CD4-positive, CD25-positive, alpha-beta regulatory T cell (primary cell): ENCODE results near the gene TMC6. TPM values are rescaled to one million over a fixed set of nuclear protein-coding genes. Genes with fewer than 3 reads are reported as not detected.
"Not testable (repeated sequence)": the region's sequence is repeated elsewhere in the genome, so short reads cannot be mapped to it uniquely, and the experiment has no call there.

Experiments
- ATAC-seq, 2 donors: fragments of 150-1000 bp; cut with Tn5 transposase; one replicate each; pipeline ENCODE4 v1.10.0; 2021; ENCODE audit warnings: low read depth in 2 of 2, moderate number of reproducible peaks in 2 of 2, moderate library complexity in 1 of 2
- DNase-seq, 3 donors: peaks; one replicate each; pipeline versions ENCODE4 v3.0.0 to v3.0.0-alpha.2; 2012 to 2022; ENCODE audit warnings: mixed read lengths in 1 of 3
- H3K27ac ChIP-seq: one replicate; pipeline ENCODE4 v1.7.0; 2013; ENCODE audit warnings: mild to moderate bottlenecking, low read length; ENCODE audit not compliant: insufficient read depth, poor library complexity, severe bottlenecking
- H3K27me3 ChIP-seq: one replicate; pipeline ENCODE4 v1.7.0; 2013; ENCODE audit warnings: low read length; ENCODE audit not compliant: control insufficient read depth, insufficient read depth
- H3K36me3 ChIP-seq: one replicate; pipeline ENCODE4 v1.7.0; 2013; ENCODE audit warnings: mild to moderate bottlenecking, low read length, moderate library complexity; ENCODE audit not compliant: control insufficient read depth, insufficient read depth
- H3K4me1 ChIP-seq: 2 replicates; pipeline ENCODE4 v1.7.0; 2013; ENCODE audit warnings: mild to moderate bottlenecking, low read length; ENCODE audit not compliant: insufficient read depth, control insufficient read depth, poor library complexity, severe bottlenecking
- H3K4me3 ChIP-seq: one replicate; pipeline ENCODE4 v1.7.0; 2013; ENCODE audit warnings: low read depth, mild to moderate bottlenecking, low read length, moderate library complexity
- H3K9me3 ChIP-seq, 2 experiments: 1 replicate in 1 of 2; 2 replicates in 1 of 2; pipeline ENCODE4 v1.7.0; 2013; ENCODE audit warnings: low read length in 2 of 2, mild to moderate bottlenecking in 1 of 2, moderate library complexity in 1 of 2; ENCODE audit not compliant: control insufficient read depth in 2 of 2
- H3K27ac Mint-ChIP-seq, 3 donors: one replicate each; pipeline ENCODE4 v1.8.0; 2020 to 2022; ENCODE audit warnings: mild to moderate bottlenecking in 3 of 3, mixed read lengths in 3 of 3, moderate library complexity in 2 of 3
- H3K27me3 Mint-ChIP-seq: one replicate; pipeline ENCODE4 v1.8.0; 2022; ENCODE audit warnings: mild to moderate bottlenecking, mixed read lengths
- H3K36me3 Mint-ChIP-seq: one replicate; pipeline ENCODE4 v1.8.0; 2020; ENCODE audit warnings: mixed read lengths
- H3K4me1 Mint-ChIP-seq, 4 donors: one replicate each; pipeline ENCODE4 v1.8.0; 2020 to 2022; ENCODE audit warnings: mixed read lengths in 4 of 4, mild to moderate bottlenecking in 1 of 4
- H3K4me3 Mint-ChIP-seq, 4 donors: one replicate each; pipeline ENCODE4 v1.8.0; 2020 to 2022; ENCODE audit warnings: mild to moderate bottlenecking in 4 of 4, mixed read lengths in 4 of 4, moderate library complexity in 3 of 4
- H3K9me3 Mint-ChIP-seq, 7 donors: one replicate each; pipeline ENCODE4 v1.8.0; 2020 to 2022; ENCODE audit warnings: mixed read lengths in 7 of 7, mild to moderate bottlenecking in 3 of 7, moderate library complexity in 2 of 7
- polyA plus RNA-seq, 4 donors: library from polyadenylated mRNA; unstranded; fragments of 300-500 nt; fragmentation: Illumina TruSeq; gene quantifications; one replicate each; pipeline ENCODE4 v1.2.3, GENCODE V29; 2021
- total RNA-seq: library from RNA; stranded (reverse); gene quantifications from one replicate; pipeline ENCODE4 v1.2.3, GENCODE V29; 2022

The TMC6 gene
- total and polyA plus RNA-seq, 5 donors from 2014 or later, result 160 to 727 (median 234) TPM

GRCh38 chr17:78075011-78075410 lies 53.5 kb downstream of the TMC6 start:
- no peak for ATAC-seq
- H3K36me3 Mint-ChIP-seq, result peaks cover 65% of the 10 kb centered on the region

GRCh38 chr17:78072961-78073360 lies 55.6 kb downstream of the TMC6 start:
- H3K4me1 ChIP-seq, result no peaks in the 10 kb centered on the region
- no peak overlapping the region for H3K27ac ChIP-seq
- no peak overlapping the region for H3K4me3 Mint-ChIP-seq
- no peak overlapping the region for H3K27ac Mint-ChIP-seq
- H3K9me3 Mint-ChIP-seq, result no peaks in the 10 kb centered on the region
- H3K4me1 Mint-ChIP-seq, result no peaks in the 10 kb centered on the region
- no peak for ATAC-seq
- no peaks in the 10 kb centered on the region for H3K27me3 Mint-ChIP-seq
- H3K9me3 ChIP-seq, result no peaks in the 10 kb centered on the region
- H3K36me3 Mint-ChIP-seq, result peaks cover 50% of the 10 kb centered on the region
- H3K4me3 ChIP-seq, result no peak overlapping the region
- no peaks in the 10 kb centered on the region for H3K27me3 ChIP-seq
- H3K36me3 ChIP-seq, result peaks cover 98% of the 10 kb centered on the region
- no peak for DNase-seq

More at GRCh38 chr17:78075011-78075410, 53.5 kb downstream of the TMC6 start:
- H3K9me3 ChIP-seq, result no peaks in the 10 kb centered on the region
- Mint-ChIP-seq H3K27ac (no peak overlapping the region), H3K4me1 (no peaks in the 10 kb centered on the region), H3K9me3 (no peaks in the 10 kb centered on the region), H3K27me3 (no peaks in the 10 kb centered on the region), H3K4me3 (no peak overlapping the region)
- no peaks in the 10 kb centered on the region for H3K27me3 ChIP-seq
- no peaks in the 10 kb centered on the region for H3K4me1 ChIP-seq
- no peak for DNase-seq
- H3K36me3 ChIP-seq, result peaks cover 98% of the 10 kb centered on the region
- no peak overlapping the region for H3K27ac ChIP-seq
- no peak overlapping the region for H3K4me3 ChIP-seq

GRCh38 chr17:78069695-78070094 lies 58.9 kb downstream of the TMC6 start:
- DNase-seq (no peak), ATAC-seq (no peak)
- Histone ChIP-seq H3K36me3 (peaks cover 92% of the 10 kb centered on the region), H3K9me3 (no peaks in the 10 kb centered on the region), H3K27me3 (no peaks in the 10 kb centered on the region), H3K4me3 (no peak overlapping the region), H3K27ac (peak overlapping the region; percentile 3), H3K4me1 (no peaks in the 10 kb centered on the region)
- H3K4me3 Mint-ChIP-seq, result no peak overlapping the region
- H3K27ac Mint-ChIP-seq, result no peak overlapping the region
- no peaks in the 10 kb centered on the region for H3K9me3 Mint-ChIP-seq
- peaks cover 34% of the 10 kb centered on the region for H3K36me3 Mint-ChIP-seq
- no peaks in the 10 kb centered on the region for H3K27me3 Mint-ChIP-seq
- H3K4me1 Mint-ChIP-seq, result peaks cover 0 to 4% (median 0%) of the 10 kb centered on the region in 4 donors

- peak overlapping the region in 2 of 3 donors; percentile 45 to 85 for H3K27ac Mint-ChIP-seq
- H3K36me3 ChIP-seq, result peaks cover 67% of the 10 kb centered on the region
- not testable (repeated sequence) for H3K4me3 Mint-ChIP-seq, H3K4me3 ChIP-seq, DNase-seq, H3K27me3 ChIP-seq, H3K4me1 ChIP-seq, H3K9me3 Mint-ChIP-seq, H3K27ac ChIP-seq, H3K27me3 Mint-ChIP-seq, ATAC-seq, H3K9me3 ChIP-seq
- peaks cover 6 to 15% (median 10%) of the 10 kb centered on the region in 4 donors for H3K4me1 Mint-ChIP-seq
- peaks cover 13% of the 10 kb centered on the region for H3K36me3 Mint-ChIP-seq
Measured at GRCh38 chr17:78066976-78067375, 61.6 kb downstream of the TMC6 start.

DNA sequence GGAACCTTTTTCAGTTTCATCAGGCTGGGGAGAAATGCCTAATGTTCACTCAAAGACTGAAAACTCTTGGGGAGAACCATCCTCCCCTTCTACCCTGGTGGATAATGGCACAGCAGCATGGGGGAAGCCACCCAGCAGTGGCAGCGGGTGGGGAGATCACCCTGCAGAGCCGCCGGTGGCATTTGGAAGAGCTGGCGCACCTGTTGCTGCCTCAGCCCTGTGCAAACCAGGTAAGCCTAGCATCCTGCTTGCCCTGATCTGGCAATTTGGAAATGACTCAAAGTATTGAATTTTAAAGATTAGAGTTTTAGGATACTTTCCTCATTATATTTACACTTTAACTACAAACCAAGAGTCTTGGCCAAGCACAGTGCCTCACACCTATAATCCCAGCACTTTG lies 63.8 kb downstream of the TMC6 start:
- Mint-ChIP-seq H3K27ac (no peak overlapping the region), H3K9me3 (no peaks in the 10 kb centered on the region), H3K27me3 (no peaks in the 10 kb centered on the region), H3K4me1 (peaks cover 10 to 22% (median 18%) of the 10 kb centered on the region in 4 donors), H3K36me3 (peaks cover 5% of the 10 kb centered on the region), H3K4me3 (no peak overlapping the region)
- no peak overlapping the region for H3K27ac ChIP-seq
- H3K9me3 ChIP-seq, result no peaks in the 10 kb centered on the region
- no peaks in the 10 kb centered on the region for H3K27me3 ChIP-seq
- ATAC-seq (no peak), DNase-seq (no peak)
- no peak overlapping the region for H3K4me3 ChIP-seq
- peaks cover 50% of the 10 kb centered on the region for H3K36me3 ChIP-seq
- H3K4me1 ChIP-seq, result no peaks in the 10 kb centered on the region

DNA sequence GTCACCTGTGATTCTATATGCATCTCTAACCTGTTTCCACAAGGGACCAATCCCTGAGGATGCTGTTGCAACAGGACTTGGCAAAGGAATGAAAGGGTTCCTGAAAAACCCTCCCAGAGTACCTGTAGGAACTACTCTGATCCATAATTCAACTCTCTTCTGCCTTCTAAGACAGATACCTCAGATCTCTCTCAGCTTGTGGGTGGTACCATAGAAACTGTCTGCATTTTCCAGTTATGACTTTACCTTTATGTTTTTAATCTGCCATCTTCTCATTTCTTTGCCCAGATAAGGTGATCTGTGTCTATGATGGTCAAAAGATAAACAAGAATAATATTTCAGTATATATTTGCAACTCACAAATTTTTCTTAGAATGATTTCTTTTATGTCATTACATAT lies 65.1 kb downstream of the TMC6 start:
- Mint-ChIP-seq H3K4me3 (no peak overlapping the region), H3K9me3 (no peaks in the 10 kb centered on the region), H3K27ac (peak overlapping the region in 2 of 3 donors; percentile 28 to 35), H3K27me3 (no peaks in the 10 kb centered on the region), H3K4me1 (peaks cover 13 to 26% (median 21%) of the 10 kb centered on the region in 4 donors), H3K36me3 (peaks cover 5% of the 10 kb centered on the region)
- Histone ChIP-seq H3K4me1 (no peaks in the 10 kb centered on the region), H3K27me3 (no peaks in the 10 kb centered on the region), H3K36me3 (peaks cover 38% of the 10 kb centered on the region), H3K27ac (no peak overlapping the region), H3K9me3 (no peaks in the 10 kb centered on the region), H3K4me3 (no peak overlapping the region)
- ATAC-seq (no peak), DNase-seq (peak in 1 of 3 donors; percentile 25)

GRCh38 chr17:78062596-78062995 lies 66.0 kb downstream of the TMC6 start:
- peak overlapping the region in 1 of 3 donors; percentile 27 for H3K27ac Mint-ChIP-seq
- no peak for ATAC-seq

More at GRCh38 chr17:78062596-78062995, 66.0 kb downstream of the TMC6 start:
- H3K4me1 Mint-ChIP-seq, result peaks cover 19 to 32% (median 26%) of the 10 kb centered on the region in 4 donors
- Histone ChIP-seq H3K4me1 (no peaks in the 10 kb centered on the region), H3K9me3 (no peaks in the 10 kb centered on the region), H3K4me3 (no peak overlapping the region), H3K27ac (no peak overlapping the region), H3K27me3 (no peaks in the 10 kb centered on the region), H3K36me3 (peaks cover 31% of the 10 kb centered on the region)
- H3K4me3 Mint-ChIP-seq, result no peak overlapping the region
- DNase-seq, result no peak
- peaks cover 5% of the 10 kb centered on the region for H3K36me3 Mint-ChIP-seq
- H3K27me3 Mint-ChIP-seq, result no peaks in the 10 kb centered on the region
- no peaks in the 10 kb centered on the region for H3K9me3 Mint-ChIP-seq
